NCI-H1105 (cell line): ENCODE measurements around the gene PIGH.
"Not testable (repeated sequence)": the region's sequence is repeated elsewhere in the genome, so short reads cannot be mapped to it uniquely, and the experiment has no call there.

Experiments
- DNase-seq: peaks from one replicate; lab custom pipeline; 2025; lab: John Stamatoyannopoulos, UW

The PIGH gene

GRCh38 chr14:67551123-67551522, 48.9 kb downstream of the PIGH start:
- no peak for DNase-seq

GRCh38 chr14:67549734-67550133, 50.3 kb downstream of the PIGH start:
- DNase-seq, result no peak

DNA sequence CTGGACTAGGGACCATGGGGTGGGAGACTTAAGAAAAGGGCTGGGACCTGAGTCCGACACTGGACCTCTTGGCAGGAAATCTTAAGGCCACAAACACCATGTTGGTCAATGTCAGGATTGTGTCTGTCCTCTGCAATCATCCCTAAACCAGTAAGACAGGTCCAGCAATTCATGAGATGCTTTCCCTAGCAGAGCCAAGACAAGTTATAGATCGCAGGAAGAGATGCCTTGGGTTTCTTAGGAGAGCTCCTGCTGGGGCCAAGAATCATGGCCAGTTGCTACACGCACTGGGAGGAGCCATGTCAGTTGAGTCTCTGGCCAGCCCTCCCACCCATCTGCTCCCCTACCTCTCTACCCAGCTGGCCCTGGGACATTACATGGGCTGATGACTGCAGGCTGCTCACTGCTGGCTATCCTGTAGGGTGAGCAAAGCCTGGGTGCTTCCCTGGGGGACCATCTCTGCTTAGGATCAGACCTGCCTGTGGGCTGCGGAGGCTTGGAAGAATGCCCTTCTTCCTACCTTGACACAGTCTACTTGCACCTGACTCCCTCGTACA, 52.8 kb downstream of the PIGH start:
- DNase-seq, result no peak

- DNase-seq, result no peak
Observed at GRCh38 chr14:67544590-67544989, 55.5 kb downstream of the PIGH start.

DNA sequence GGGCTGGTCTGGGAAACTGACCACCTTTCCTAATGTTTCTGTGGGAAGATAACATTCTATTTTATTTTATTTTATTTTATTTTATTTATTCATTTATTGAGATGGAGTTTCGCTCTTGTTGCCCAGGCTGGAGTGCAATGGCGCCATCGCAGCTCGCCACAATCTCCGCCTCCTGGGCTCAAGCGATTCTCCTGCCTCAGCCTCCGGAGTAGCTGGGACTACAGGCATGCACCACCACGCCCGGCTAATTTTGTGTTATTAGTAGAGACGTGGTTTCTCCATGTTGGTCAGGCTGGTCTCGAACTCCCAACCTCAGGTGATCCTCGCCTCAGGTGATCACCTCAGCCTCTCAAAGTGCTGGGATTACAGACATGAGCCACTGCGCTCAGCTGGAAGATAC, 57.4 kb downstream of the PIGH start:
- not testable (repeated sequence) for DNase-seq

- no peak for DNase-seq
Observed at GRCh38 chr14:67541448-67542387, 58.4 kb downstream of the PIGH start.
